Calu3 (cell line): Measurements from ENCODE around the gene SRSF8. TPM values are rescaled to one million over a fixed set of nuclear protein-coding genes. Genes with fewer than 3 reads are reported as not detected.

Source experiments
- BruUV-seq: library from RNA; stranded (reverse); fragments of 400-500 nt; replicated peaks from 2 replicates; lab custom pipeline; 2021; lab: Mats Ljungman, UMichigan
- CTCF ChIA-PET: fragments of 300-600 bp; sonication (Branson Sonifier 250); formaldehyde crosslinking; loops from one replicate; lab custom pipeline; 2022; ENCODE audit warnings: antibody characterized with exemption; lab: Charles Lee
- DNase-seq: peaks from one replicate; pipeline ENCODE4 v3.0.0; 2022
- H3K27ac Mint-ChIP-seq: one replicate; pipeline ENCODE4 v1.8.0; 2022; ENCODE audit warnings: mixed read lengths; ENCODE audit not compliant: unreplicated experiment
- H3K27me3 Mint-ChIP-seq: one replicate; pipeline ENCODE4 v1.8.0; 2022; ENCODE audit warnings: mixed read lengths; ENCODE audit not compliant: unreplicated experiment
- H3K36me3 Mint-ChIP-seq: one replicate; pipeline ENCODE4 v1.8.0; 2022; ENCODE audit warnings: mild to moderate bottlenecking, moderate library complexity, mixed read lengths; ENCODE audit not compliant: insufficient read depth, unreplicated experiment
- H3K4me1 Mint-ChIP-seq: one replicate; pipeline ENCODE4 v1.8.0; 2022; ENCODE audit warnings: mild to moderate bottlenecking, low read depth, mixed read lengths; ENCODE audit not compliant: unreplicated experiment
- H3K4me3 Mint-ChIP-seq: one replicate; pipeline ENCODE4 v1.8.0; 2022; ENCODE audit warnings: mild to moderate bottlenecking, low read depth, moderate library complexity, mixed read lengths; ENCODE audit not compliant: unreplicated experiment
- H3K9me3 Mint-ChIP-seq: one replicate; pipeline ENCODE4 v1.8.0; 2022; ENCODE audit warnings: low read depth, mixed read lengths; ENCODE audit not compliant: unreplicated experiment
- intact Hi-C: fragments of 100-400 bp; cut with micrococcal nuclease; formaldehyde crosslinking; loops from one replicate; pipeline ENCODE4 v1.10.0; 2022; ENCODE audit not compliant: unreplicated experiment
- total RNA-seq: library from RNA; stranded (reverse); gene quantifications from 2 replicates; pipeline ENCODE4 v1.2.3, GENCODE V29; 2022
- TF ChIP-seq, protein P1 (sequence below): fragments of 200-600 bp; IDR thresholded peaks from one replicate; pipeline ENCODE4 v1.8.0; 2022; ENCODE audit warnings: antibody characterized with exemption; ENCODE audit not compliant: unreplicated experiment

SRSF8 gene
- total RNA-seq, 1 experiment from 2014 or later = 27.8 TPM

DNA sequence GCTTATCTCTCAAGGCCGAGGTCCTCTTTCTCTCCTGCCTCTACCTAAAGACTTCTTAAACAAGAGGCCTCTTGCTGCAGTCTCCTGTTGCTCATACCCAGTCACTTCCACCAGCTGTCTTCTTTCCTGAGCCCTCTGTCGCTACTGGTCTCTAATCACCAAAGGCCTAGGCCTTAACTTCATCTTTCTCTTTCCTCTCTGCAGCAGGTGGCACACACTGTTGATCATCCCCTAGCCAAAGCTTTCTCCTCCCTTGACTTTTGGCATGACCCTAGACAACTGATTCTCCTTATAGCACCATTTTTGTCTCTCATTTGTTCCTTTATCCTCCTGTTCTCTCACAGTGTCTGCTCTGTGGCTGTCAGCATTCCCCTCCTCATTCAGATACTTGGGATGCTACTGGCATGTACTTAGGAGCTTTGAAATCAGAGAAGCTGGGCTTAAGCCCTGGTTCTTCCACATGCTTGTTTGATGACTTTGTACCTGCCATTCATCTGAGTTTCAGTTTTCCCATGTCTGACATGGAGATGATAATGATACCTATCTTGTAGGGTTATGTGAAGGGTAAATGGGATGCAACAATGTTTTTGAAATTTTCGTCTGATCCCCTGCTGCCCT lies 45.3 kb downstream of the SRSF8 start:
- no peak overlapping the region for H3K27ac Mint-ChIP-seq
- no peak overlapping the region for H3K4me3 Mint-ChIP-seq
- H3K36me3 Mint-ChIP-seq = peaks cover 16% of the 10 kb centered on the region
- intact Hi-C loops = no loop called here
- no peak for DNase-seq
- peaks cover 32% of the 10 kb centered on the region for H3K4me1 Mint-ChIP-seq
- TF ChIP-seq, protein P1, sequence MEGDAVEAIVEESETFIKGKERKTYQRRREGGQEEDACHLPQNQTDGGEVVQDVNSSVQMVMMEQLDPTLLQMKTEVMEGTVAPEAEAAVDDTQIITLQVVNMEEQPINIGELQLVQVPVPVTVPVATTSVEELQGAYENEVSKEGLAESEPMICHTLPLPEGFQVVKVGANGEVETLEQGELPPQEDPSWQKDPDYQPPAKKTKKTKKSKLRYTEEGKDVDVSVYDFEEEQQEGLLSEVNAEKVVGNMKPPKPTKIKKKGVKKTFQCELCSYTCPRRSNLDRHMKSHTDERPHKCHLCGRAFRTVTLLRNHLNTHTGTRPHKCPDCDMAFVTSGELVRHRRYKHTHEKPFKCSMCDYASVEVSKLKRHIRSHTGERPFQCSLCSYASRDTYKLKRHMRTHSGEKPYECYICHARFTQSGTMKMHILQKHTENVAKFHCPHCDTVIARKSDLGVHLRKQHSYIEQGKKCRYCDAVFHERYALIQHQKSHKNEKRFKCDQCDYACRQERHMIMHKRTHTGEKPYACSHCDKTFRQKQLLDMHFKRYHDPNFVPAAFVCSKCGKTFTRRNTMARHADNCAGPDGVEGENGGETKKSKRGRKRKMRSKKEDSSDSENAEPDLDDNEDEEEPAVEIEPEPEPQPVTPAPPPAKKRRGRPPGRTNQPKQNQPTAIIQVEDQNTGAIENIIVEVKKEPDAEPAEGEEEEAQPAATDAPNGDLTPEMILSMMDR = no peak
- no peaks in the 10 kb centered on the region for H3K27me3 Mint-ChIP-seq
- no TSS peak for BruUV-seq
- H3K9me3 Mint-ChIP-seq = no peaks in the 10 kb centered on the region
- CTCF ChIA-PET = no interaction called here

- H3K9me3 Mint-ChIP-seq = no peaks in the 10 kb centered on the region
- intact Hi-C loops = no loop called here
- no peaks in the 10 kb centered on the region for H3K27me3 Mint-ChIP-seq
- no peaks in the 10 kb centered on the region for H3K36me3 Mint-ChIP-seq
- peaks cover 12% of the 10 kb centered on the region for H3K4me1 Mint-ChIP-seq
- H3K27ac Mint-ChIP-seq = no peak overlapping the region
- no peak overlapping the region for H3K4me3 Mint-ChIP-seq
- CTCF ChIA-PET = no interaction called here
- DNase-seq = no peak
- no TSS peak for BruUV-seq
- TF ChIP-seq, protein P1 = no peak
These were observed 48.9 kb downstream of the SRSF8 start for GRCh38 chr11:95115597-95115996.

GRCh38 chr11:95119361-95120060 lies 52.8 kb downstream of the SRSF8 start:
- H3K27ac Mint-ChIP-seq = no peak overlapping the region
- no peaks in the 10 kb centered on the region for H3K9me3 Mint-ChIP-seq
- no peaks in the 10 kb centered on the region for H3K36me3 Mint-ChIP-seq
- TF ChIP-seq, protein P1 = no peak
- peaks cover 12% of the 10 kb centered on the region for H3K4me1 Mint-ChIP-seq
- H3K27me3 Mint-ChIP-seq = no peaks in the 10 kb centered on the region
- intact Hi-C loops = no loop called here
- no TSS peak for BruUV-seq
- CTCF ChIA-PET = interaction anchor here (0.7 to 1.0 kb wide), 2 partner anchors 11 to 392 kb away, joined by 3 read pairs; no protein-coding TSS in a partner anchor
- no peak for DNase-seq
- no peak overlapping the region for H3K4me3 Mint-ChIP-seq

Other genes with a start within 250 kb of the SRSF8 start
- 38.8 and 48.6 TPM in 2 replicates for gene CWC15, start 93.4 kb upstream of the SRSF8 start, total RNA-seq
- 0.68 and 1.2 TPM in 2 replicates for gene KDM4D, start 93.2 kb upstream of the SRSF8 start, total RNA-seq
- not detected in 2 replicates for gene KDM4E, start 41.7 kb upstream of the SRSF8 start, total RNA-seq
- not detected in 2 replicates for gene KDM4F, start 17.5 kb upstream of the SRSF8 start, total RNA-seq
- gene ENDOD1, start 22.9 kb downstream of the SRSF8 start, total RNA-seq = 29.4 and 30.3 TPM in 2 replicates
- 5.6 and 6.0 TPM in 2 replicates for gene SESN3, start 164.3 kb downstream of the SRSF8 start, total RNA-seq